HEK293T (cell line): ENCODE measurements around the gene APOBEC3B.
A peak's percentile ranks its signal among the peaks of the same experiment; 100 is the strongest.
"Not testable (repeated sequence)": the region's sequence is repeated elsewhere in the genome, so short reads cannot be mapped to it uniquely, and the experiment has no call there.

ENCODE experiments used
- CTCF ChIA-PET: fragments of 350-600 bp; formaldehyde crosslinking; extraction: SDS; loops from one replicate; lab custom pipeline; 2021; ENCODE audit warnings: antibody characterized with exemption, inconsistent platforms; lab: Yijun Ruan, JAX
- POLR2A ChIA-PET: fragments of 350-600 bp; formaldehyde crosslinking; extraction: SDS; loops from one replicate; lab custom pipeline; 2020; ENCODE audit warnings: antibody characterized with exemption, inconsistent platforms; lab: Yijun Ruan, JAX
- DNase-seq: peaks from one replicate; pipeline ENCODE4 v3.0.0; 2012; ENCODE audit warnings: mixed read lengths; ENCODE audit errors: extremely low spot score
- ARNT ChIP-seq: fragments of 450-650 bp; IDR thresholded peaks from 2 replicates; pipeline ENCODE4 v1.6.1; 2017; ENCODE audit warnings: mild to moderate bottlenecking
- BHLHE40 ChIP-seq: fragments of 450-650 bp; IDR thresholded peaks from 2 replicates; pipeline ENCODE4 v1.6.1; 2016; ENCODE audit warnings: mild to moderate bottlenecking, moderate library complexity, borderline replicate concordance
- CTBP1 ChIP-seq: fragments of 450-650 bp; IDR thresholded peaks from 2 replicates; pipeline ENCODE4 v1.6.1; 2016; ENCODE audit warnings: borderline replicate concordance
- ELF4 ChIP-seq: fragments of 450-650 bp; IDR thresholded peaks from 2 replicates; pipeline ENCODE4 v1.6.1; 2017; ENCODE audit warnings: antibody characterized with exemption
- FOXA1 ChIP-seq: fragments of 450-650 bp; IDR thresholded peaks from 2 replicates; pipeline ENCODE4 v1.6.1; 2016; ENCODE audit warnings: mild to moderate bottlenecking
- FOXK2 ChIP-seq: fragments of 450-650 bp; IDR thresholded peaks from 2 replicates; pipeline ENCODE4 v1.6.1; 2016; ENCODE audit warnings: mild to moderate bottlenecking
- FOXM1 ChIP-seq: fragments of 450-650 bp; IDR thresholded peaks from 2 replicates; pipeline ENCODE4 v1.6.1; 2017; ENCODE audit warnings: mild to moderate bottlenecking, borderline replicate concordance
- HDGF ChIP-seq: fragments of 450-650 bp; IDR thresholded peaks from 2 replicates; pipeline ENCODE4 v1.6.1; 2017; ENCODE audit warnings: antibody characterized with exemption, borderline replicate concordance
- L3MBTL2 ChIP-seq: fragments of 450-650 bp; conservative IDR thresholded peaks from 2 replicates; pipeline ENCODE4 v1.6.1; 2016; ENCODE audit warnings: mild to moderate bottlenecking
- LEF1 ChIP-seq: fragments of 450-650 bp; IDR thresholded peaks from 2 replicates; pipeline ENCODE4 v1.6.1; 2017; ENCODE audit warnings: mild to moderate bottlenecking, borderline replicate concordance
- NFRKB ChIP-seq: fragments of 450-650 bp; IDR thresholded peaks from 2 replicates; pipeline ENCODE4 v1.6.1; 2016; ENCODE audit warnings: mild to moderate bottlenecking, moderate library complexity
- PKNOX1 ChIP-seq: fragments of 450-650 bp; IDR thresholded peaks from 2 replicates; pipeline ENCODE4 v1.6.1; 2016
- SP1 ChIP-seq: fragments of 450-650 bp; IDR thresholded peaks from 2 replicates; pipeline ENCODE4 v1.6.1; 2017
- SUZ12 ChIP-seq: fragments of 450-650 bp; IDR thresholded peaks from 2 replicates; pipeline ENCODE4 v1.6.1; 2016; ENCODE audit warnings: mild to moderate bottlenecking
- TARDBP ChIP-seq: fragments of 450-650 bp; IDR thresholded peaks from 2 replicates; pipeline ENCODE4 v1.6.1; 2016
- ZNF384 ChIP-seq: fragments of 450-650 bp; IDR thresholded peaks from 2 replicates; pipeline ENCODE4 v1.6.1; 2016

Gene APOBEC3B

GRCh38 chr22:39039306-39040126 is 57.4 kb downstream of the APOBEC3B start:
- DNase-seq: no peak
- ChIA-PET CTCF (no interaction called here), POLR2A (interaction anchor here (0.6 to 1.5 kb wide), 3 partner anchors 9 to 615 kb away, joined by 3 to 4 read pairs (median 3); no protein-coding TSS in a partner anchor)
- TF ChIP-seq FOXK2 (no peak), SUZ12 (no peak), PKNOX1 (no peak), HDGF (no peak)

- DNase-seq: not testable (repeated sequence)
- POLR2A ChIA-PET: interaction anchor here (0.6 to 1.5 kb wide), 3 partner anchors 9 to 616 kb away, joined by 3 to 4 read pairs (median 3); no protein-coding TSS in a partner anchor
These were observed 58.0 kb downstream of the APOBEC3B start for GRCh38 chr22:39040155-39040537.

GRCh38 chr22:39040538-39041296 is 58.6 kb downstream of the APOBEC3B start, which contains the start of gene APOBEC3F:
Gene APOBEC3F, plus strand, starts transcription at chr22:39040864. Its CDS starts 97 bp downstream, at chr22:39040961.
- peak; percentile 31 for DNase-seq
- CTCF ChIA-PET: not testable (repeated sequence)
- POLR2A ChIA-PET: interaction anchor here (0.6 kb wide), 1 partner anchor 616 kb away, joined by 3 read pairs; no protein-coding TSS in a partner anchor

More at GRCh38 chr22:39040155-39040537, 58.0 kb downstream of the APOBEC3B start:
- CTCF ChIA-PET: not testable (repeated sequence)

GRCh38 chr22:39041908-39042307 is 59.8 kb downstream of the APOBEC3B start:
- POLR2A ChIA-PET: no interaction called here
- CTCF ChIA-PET: no interaction called here
- TF ChIP-seq L3MBTL2 (no peak), FOXK2 (no peak), PKNOX1 (no peak), SP1 (no peak), ARNT (no peak), SUZ12 (no peak), BHLHE40 (no peak), FOXM1 (no peak), ZNF384 (no peak), CTBP1 (no peak), ELF4 (no peak), NFRKB (no peak), LEF1 (no peak), FOXA1 (no peak), HDGF (no peak), TARDBP (no peak)
- no peak for DNase-seq
